ENCODE measurements around the gene ARID4B.

ARID4B gene

DNA sequence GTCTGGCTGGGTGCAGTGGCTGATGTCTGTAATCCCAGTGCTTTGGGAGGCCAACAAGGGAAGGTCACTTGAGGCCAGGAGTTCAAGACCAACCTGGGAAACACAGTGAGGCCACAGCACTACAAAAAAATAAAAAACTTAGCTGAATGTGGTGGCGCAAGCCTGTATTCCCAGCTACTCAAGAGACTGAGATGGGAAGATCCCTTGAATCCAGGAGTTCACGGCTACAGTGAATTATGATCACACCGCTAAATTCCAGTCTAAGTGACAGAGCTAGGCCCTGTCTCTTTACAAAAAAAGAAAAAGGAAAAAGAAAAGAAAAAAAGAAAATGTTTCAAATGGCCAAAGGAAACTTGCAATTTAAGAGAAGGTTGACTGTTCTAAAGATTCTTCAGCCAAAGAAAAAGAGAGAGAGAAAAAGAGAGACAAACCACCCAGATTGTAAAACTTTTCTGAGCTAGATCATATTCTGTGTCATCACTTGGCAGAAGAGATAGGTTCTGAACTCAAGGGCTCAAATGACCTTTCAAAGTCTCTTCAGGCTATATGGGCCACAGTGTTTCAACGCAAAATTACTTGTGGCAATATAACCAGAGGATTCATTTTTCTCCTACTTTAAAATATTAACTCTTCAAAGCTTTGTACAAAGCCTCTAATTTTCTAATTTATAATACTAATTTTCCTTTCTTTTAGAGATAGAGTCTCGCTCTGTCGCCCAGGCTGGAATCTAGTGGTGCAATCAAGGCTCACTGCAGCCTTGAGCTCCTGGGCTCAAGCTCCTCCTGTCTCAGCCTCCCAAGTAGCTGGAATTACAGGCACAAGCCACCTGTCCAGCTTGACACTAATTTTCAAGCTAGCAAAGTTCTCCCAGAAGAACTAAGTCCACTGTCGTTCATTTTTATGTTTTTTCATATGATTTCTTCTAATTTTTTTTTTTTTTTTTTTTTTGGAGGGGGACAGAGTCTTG, 20.5 kb downstream of the ARID4B start:
- no peak for DNase-seq (ENCODE audit: low spot score)
- TF ChIP-seq CTCF (IDR thresholded peaks at IDR 0.05; ENCODE audit: extremely low read depth, missing control alignments) = no peak

GRCh38 chr1:235304549-235305451, 23.2 kb downstream of the ARID4B start:
- no peak for DNase-seq (ENCODE audit: low spot score)
- no peak for TF ChIP-seq CTCF (IDR thresholded peaks at IDR 0.05; ENCODE audit: extremely low read depth, missing control alignments)

DNA sequence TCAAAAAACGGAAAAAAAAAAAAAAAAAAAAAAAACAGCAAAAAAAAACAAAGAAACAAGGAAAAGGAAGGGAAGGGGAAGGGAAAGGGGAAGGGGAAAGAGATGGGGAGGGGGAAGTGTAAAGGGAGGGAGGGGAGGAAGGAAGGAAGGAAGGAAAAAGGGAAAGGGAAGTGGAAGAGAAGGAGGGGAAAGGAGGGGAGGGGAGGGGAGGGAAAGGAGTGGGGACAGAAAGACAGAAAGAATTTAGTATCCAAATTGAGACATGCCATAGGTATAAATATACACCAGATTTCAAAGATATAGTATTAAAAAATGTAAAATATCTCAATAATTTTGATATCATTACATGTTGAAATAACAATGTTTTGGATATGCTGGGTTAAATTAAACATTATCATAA, 25.8 kb downstream of the ARID4B start:
- no peak for DNase-seq (ENCODE audit: low spot score)
- no peak for TF ChIP-seq CTCF (IDR thresholded peaks at IDR 0.05; ENCODE audit: extremely low read depth, missing control alignments)

DNA sequence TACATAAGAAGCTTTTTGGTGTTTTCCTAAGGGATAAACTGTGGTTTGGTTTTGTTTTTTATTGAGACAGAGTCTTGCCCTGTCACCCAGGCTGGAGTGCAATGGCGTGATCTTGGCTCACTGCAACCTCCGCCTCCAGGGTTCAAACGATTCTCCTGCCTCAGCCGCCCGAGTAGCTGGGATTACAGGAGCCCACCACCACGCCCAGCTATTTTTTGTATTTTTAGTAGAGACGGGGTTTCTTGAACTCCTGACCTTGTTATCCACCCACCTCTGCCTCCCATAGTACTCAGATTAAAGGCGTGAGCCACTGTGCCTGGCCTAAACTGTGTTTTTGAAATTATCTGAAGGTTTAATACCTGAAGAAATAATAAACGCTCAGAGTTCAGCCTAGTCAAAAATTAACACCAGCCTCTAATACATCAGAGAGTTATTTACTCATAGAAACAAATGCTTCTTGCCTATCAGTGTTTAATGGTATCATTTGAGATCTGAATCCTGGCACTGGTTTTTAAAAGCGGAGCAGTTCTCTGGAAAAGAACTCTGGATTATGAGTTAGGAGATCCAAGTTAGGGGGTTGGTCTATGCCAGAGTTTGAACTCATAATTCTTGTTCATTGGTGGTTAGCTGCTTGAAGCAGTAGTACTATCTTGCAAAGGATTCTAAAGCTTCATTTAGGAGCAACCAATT, 28.7 kb downstream of the ARID4B start:
- DNase-seq (ENCODE audit: low spot score) = no peak
- no peak for TF ChIP-seq CTCF (IDR thresholded peaks at IDR 0.05; ENCODE audit: extremely low read depth, missing control alignments)

DNA sequence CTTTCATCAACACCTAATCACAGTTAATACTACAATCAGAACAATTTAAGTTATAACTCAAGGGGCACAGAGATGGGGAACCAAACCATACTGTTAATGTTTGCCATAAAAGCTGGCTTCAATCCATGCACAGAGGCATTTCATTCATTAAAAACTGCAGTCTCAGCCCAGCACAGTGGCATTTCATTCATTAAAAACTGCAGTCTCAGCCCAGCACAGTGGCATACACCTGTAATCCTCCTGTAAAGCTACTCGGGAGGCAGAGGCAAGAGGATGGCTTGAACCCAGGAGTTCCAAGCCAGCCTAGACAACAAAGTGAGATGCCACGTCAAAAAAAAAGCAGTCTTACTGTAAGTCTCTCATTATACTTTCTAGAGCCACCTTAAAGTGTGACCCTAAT, 29.2 kb downstream of the ARID4B start:
- no peak for TF ChIP-seq CTCF (IDR thresholded peaks at IDR 0.05; ENCODE audit: extremely low read depth, missing control alignments)
- no peak for DNase-seq (ENCODE audit: low spot score)

DNA sequence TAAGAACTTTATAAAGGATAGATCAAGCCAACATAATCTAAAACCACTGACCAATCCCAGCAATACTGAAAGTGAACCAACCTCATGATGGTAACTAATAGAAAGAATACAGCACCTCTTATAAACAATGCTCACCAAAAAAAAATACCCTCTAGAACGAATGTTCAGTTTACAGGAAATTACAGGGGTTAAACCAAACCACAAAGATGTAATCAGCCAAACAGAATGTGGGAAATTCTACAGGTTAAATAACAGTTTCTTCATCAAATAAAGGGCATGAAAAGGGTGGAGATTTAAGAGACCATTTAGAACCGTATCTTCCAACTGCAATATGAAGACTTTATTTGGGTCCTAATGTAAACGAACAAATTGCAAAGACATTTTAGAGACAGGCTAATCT, 30.4 kb downstream of the ARID4B start:
- no peak for TF ChIP-seq CTCF (IDR thresholded peaks at IDR 0.05; ENCODE audit: extremely low read depth, missing control alignments)
- peak; percentile 26 for DNase-seq (ENCODE audit: low spot score)

Data from GM20000 (cell line).